ENCODE results near the gene TDRKH.

TDRKH gene

DNA sequence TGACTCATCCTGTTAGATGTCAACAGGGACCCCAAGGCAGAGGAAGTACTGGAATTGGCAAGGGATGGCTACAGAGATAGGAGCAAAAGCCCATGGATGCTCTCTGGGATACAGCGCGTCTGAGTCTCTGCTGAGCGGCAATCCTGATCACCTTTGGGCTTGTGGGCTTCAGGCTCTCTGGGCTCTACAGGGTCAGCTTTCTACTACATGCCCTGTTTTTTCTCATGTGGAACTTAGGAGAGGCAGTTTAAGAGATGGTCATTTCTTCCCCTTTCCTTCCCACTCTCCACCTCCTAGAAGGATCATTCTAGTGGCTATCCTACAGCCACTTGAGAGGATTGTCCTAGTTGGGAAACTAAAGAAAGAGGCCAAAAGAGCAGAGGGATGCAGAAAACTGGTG, 13.6 kb upstream of the TDRKH start:
- TF ChIP-seq, protein P1, sequence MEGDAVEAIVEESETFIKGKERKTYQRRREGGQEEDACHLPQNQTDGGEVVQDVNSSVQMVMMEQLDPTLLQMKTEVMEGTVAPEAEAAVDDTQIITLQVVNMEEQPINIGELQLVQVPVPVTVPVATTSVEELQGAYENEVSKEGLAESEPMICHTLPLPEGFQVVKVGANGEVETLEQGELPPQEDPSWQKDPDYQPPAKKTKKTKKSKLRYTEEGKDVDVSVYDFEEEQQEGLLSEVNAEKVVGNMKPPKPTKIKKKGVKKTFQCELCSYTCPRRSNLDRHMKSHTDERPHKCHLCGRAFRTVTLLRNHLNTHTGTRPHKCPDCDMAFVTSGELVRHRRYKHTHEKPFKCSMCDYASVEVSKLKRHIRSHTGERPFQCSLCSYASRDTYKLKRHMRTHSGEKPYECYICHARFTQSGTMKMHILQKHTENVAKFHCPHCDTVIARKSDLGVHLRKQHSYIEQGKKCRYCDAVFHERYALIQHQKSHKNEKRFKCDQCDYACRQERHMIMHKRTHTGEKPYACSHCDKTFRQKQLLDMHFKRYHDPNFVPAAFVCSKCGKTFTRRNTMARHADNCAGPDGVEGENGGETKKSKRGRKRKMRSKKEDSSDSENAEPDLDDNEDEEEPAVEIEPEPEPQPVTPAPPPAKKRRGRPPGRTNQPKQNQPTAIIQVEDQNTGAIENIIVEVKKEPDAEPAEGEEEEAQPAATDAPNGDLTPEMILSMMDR (conservative IDR thresholded peaks at IDR 0.05; ENCODE audit: low read depth, low read length) = no peak

DNA sequence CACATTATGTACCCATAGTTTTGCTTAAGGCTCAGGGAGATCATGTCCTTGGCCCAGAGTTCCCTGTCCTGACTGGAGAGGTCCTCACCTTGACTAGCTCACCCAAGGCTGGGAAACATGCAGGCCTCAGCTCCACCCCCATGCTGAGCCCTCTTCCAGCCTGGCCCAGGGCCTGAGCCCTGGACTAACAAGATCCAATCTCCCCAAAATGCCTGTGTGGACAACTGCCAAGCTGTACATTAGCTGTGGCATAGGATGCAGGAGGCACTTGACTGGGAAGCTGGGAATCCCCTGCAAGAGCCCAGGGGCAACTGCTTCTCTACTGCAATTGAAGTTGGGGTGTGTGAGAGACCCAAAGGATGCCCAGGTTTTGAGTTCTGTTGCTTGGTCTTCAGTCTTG, 12.9 kb upstream of the TDRKH start:
- no peak for DNase-seq (ENCODE audit: low read depth)
- H3K4me3 ChIP-seq (ENCODE audit: low read length) = no peak overlapping the region
- TF ChIP-seq, protein P1 (conservative IDR thresholded peaks at IDR 0.05; ENCODE audit: low read depth, low read length) = no peak

More for the DNA sequence above, 13.6 kb upstream of the TDRKH start:
- DNase-seq (ENCODE audit: low read depth) = no peak
- H3K4me3 ChIP-seq (ENCODE audit: low read length) = no peak overlapping the region

DNA sequence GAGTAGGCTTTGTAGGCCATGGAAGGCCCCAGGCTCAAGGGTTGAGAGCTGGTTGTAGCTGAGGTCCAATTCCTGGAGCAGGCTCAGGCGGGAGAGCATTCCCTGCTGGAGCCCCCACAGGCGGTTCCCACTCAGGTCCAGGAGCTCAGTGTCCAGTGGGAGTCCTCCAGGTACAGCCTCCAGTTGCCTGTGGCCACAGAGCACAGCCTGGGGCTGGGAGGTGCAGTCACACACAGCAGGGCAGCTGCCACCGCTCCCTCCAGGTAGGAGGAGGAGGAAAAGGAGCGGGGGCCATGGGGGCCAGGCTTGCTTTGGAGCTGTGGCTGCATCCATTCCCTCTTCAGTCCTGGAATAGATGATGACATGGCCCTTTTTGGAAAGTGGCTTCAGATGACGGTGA, 12.1 kb upstream of the TDRKH start:
- TF ChIP-seq, protein P1 (conservative IDR thresholded peaks at IDR 0.05; ENCODE audit: low read depth, low read length) = no peak
- DNase-seq (ENCODE audit: low read depth) = no peak
- H3K4me3 ChIP-seq (ENCODE audit: low read length) = no peak overlapping the region

DNA sequence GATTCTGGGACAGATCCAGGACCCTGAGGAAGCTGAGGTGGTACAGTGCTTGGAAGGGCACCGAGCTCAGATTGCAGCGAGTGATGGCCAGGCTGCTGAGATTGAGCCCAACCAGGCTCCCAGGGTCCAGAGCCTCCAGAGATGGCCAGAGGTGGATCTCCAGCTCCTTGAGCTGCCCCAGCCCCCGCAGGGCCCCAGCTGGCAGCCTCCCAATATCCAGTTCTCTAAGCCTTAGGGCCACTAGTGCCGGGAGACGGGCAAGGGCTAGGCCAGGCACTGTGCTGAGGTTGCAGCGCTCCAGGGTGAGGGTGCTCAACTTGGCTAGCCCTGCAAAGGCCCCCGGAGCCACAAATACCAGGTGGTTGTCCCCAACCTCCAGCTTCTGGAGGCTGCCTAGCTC, 11.5 kb upstream of the TDRKH start:
- no peak overlapping the region for H3K4me3 ChIP-seq (ENCODE audit: low read length)
- TF ChIP-seq, protein P1 (conservative IDR thresholded peaks at IDR 0.05; ENCODE audit: low read depth, low read length) = no peak
- no peak for DNase-seq (ENCODE audit: low read depth)

DNA sequence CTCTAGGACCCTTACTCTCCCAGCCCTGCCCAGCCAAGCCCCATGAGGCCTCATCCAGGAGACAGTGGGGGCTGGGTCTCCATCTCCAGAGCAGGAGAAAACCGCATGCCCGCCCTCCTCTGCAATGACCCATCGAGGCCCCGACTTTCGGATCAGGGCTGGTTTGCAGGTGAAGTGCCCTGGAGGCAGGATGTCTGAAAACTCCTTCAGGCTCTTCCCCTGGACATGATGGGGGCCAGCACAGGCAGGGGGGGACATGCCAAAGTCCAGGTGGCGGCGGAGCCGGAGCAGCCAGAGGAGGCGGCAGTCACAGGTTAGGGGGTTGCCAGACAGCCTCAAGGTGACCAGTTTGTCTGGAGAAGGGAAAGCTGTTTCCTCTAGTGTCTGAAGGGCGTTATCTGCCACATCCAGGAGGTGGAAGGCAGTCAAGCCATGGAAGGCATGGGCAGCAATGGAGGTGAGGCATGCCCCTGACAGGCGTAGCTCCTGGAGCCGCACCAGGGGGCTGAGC, 11.1 kb upstream of the TDRKH start:
- no peak for DNase-seq (ENCODE audit: low read depth)
- no peak overlapping the region for H3K4me3 ChIP-seq (ENCODE audit: low read length)
- TF ChIP-seq, protein P1 (conservative IDR thresholded peaks at IDR 0.05; ENCODE audit: low read depth, low read length) = no peak

DNA sequence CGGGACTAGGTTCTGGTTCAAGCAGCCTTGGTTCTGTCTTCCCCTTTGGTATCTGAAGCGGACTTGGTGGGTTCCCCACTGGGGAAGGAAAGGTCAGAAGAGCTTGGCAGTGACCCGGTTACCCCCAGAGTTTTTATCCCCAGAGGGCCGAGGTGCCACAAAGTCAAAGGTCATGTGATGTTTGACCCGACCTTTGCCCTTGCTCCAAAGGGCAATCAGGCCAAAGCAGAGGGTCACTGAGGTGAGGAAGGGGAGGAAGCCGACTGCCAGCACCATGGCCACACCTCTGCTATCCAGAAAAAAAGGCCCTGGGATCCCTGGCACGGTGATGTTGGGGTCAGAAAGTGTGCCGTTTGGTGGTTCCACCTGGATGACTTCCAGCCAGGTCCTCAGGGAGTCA, 10.5 kb upstream of the TDRKH start:
- DNase-seq (ENCODE audit: low read depth) = no peak
- TF ChIP-seq, protein P1 (conservative IDR thresholded peaks at IDR 0.05; ENCODE audit: low read depth, low read length) = no peak
- H3K4me3 ChIP-seq (ENCODE audit: low read length) = no peak overlapping the region

DNA sequence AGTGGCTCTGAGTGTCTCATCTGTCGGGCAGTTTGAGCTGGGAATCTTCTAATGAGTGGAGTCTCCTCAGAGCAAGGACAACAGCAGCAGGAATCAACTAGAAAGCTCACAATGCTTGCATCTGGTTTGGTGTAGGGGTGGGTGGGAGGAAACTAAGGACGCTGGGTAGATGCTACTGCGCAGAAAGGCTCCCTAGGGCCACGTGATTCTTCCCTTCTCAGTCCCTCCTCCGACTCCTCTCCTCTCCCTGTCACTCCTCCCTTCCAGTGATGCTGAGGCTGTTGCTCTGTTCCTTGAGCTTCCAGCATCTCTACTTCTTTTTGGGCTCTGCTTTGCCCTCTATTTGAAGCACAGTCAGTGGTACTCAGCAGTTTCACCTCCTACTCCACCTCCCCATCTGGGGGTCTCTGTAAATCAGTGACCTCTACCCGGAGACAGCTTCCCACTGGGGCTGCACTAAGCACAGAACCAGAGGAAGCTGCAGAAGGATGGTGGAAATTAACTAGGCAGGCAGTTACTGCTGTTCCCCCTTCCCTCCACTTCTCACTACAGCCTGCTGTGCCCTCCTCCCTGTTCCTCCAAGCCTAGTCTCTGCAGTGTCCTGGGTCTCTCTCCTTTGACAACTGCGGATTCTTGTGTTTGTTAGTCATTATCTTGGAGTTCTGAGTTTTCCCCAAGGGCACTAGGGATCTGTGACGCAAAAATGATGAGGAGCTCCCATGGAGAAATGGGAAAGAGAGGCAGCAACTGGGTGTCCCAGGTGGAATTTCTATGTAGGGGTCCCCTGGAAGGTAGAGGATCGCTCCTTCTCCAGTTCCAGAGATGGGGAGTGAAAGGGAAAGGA, 9.1 kb upstream of the TDRKH start:
- no peak overlapping the region for H3K4me3 ChIP-seq (ENCODE audit: low read length)
- no peak for DNase-seq (ENCODE audit: low read depth)
- TF ChIP-seq, protein P1 (conservative IDR thresholded peaks at IDR 0.05; ENCODE audit: low read depth, low read length) = no peak
